ENCODE data around the gene CCNDBP1. TPM values are rescaled to one million over a fixed set of nuclear protein-coding genes. Genes with fewer than 3 reads are reported as not detected.
A peak's percentile ranks its signal among the peaks of the same experiment; 100 is the strongest.

The CCNDBP1 gene
- total and polyA plus RNA-seq, 2 experiments from 2014 or later: 23.9 to 33.5 TPM

DNA sequence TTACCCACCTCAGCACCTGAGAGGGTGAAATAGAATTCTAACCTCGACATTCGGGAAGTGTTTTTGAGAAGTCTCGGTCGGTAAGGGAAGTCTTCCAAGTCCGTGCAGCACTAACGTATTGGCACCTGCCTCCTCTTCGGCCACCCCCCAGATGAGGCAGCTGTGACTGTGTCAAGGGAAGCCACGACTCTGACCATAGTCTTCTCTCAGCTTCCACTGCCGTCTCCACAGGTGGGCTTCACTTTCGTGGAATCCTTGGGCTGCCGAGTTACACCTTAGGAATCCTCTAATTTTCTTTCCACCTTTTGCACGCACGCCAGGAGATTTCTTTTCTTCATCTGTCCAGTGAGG is 775 bp downstream of the CCNDBP1 start:
- 0 out of 2 replicates have a peak, but pooled peaks cover 7% of the 10 kb centered on the region for H3F3A ChIP-seq (replicated peaks; ENCODE audit: low read depth)
- TF ChIP-seq ETS1 (IDR thresholded peaks at IDR 0.05): no peak
- no peak for TF ChIP-seq POLR2AphosphoS5 (IDR thresholded peaks at IDR 0.05; ENCODE audit: low read depth)

DNA sequence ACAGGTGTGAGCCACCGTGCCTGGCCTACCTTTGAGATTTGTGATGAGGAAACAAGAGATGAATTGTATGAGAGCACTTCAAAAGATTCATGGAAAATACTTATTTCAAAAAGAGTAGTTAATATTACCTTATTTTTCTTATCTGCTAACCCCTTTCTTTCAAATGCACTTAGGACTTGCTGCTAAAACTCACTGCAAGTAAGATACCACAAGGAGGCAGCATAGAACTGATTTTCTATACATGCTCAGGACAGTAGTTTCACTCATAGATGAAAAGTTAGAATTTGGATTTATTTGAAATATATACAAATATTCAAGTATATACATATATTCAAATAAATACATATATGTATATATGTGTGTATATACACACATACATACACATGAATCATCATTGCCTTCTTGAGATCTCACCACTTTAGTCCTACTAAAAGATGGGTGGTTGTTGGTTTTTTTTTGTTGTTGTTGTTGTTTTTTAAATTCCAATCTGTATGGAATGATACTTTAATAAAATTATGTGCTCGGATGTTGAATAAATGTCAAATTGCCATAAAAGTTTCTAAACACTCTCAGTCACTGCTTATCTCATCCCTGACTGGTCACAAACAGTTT is 2.4 kb downstream of the CCNDBP1 start:
- H3K27ac ChIP-seq (ENCODE audit: low read depth): no peak overlapping the region
- ATAC-seq: no peak
- no peak for TF ChIP-seq ZNF114 (CRISPR knock-in tag; IDR thresholded peaks at IDR 0.05)
- TF ChIP-seq, protein P1, sequence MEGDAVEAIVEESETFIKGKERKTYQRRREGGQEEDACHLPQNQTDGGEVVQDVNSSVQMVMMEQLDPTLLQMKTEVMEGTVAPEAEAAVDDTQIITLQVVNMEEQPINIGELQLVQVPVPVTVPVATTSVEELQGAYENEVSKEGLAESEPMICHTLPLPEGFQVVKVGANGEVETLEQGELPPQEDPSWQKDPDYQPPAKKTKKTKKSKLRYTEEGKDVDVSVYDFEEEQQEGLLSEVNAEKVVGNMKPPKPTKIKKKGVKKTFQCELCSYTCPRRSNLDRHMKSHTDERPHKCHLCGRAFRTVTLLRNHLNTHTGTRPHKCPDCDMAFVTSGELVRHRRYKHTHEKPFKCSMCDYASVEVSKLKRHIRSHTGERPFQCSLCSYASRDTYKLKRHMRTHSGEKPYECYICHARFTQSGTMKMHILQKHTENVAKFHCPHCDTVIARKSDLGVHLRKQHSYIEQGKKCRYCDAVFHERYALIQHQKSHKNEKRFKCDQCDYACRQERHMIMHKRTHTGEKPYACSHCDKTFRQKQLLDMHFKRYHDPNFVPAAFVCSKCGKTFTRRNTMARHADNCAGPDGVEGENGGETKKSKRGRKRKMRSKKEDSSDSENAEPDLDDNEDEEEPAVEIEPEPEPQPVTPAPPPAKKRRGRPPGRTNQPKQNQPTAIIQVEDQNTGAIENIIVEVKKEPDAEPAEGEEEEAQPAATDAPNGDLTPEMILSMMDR (conservative IDR thresholded peaks at IDR 0.05; ENCODE audit: low read depth in 2 of 2): peak; percentile 64 to 74
- TF ChIP-seq ZNF331 (CRISPR knock-in tag; IDR thresholded peaks at IDR 0.05; ENCODE audit: low read depth): no peak
- H3K27me3 ChIP-seq (ENCODE audit: insufficient read depth): no peaks in the 10 kb centered on the region
- 0 out of 2 replicates have a peak, but pooled peaks cover 3% of the 10 kb centered on the region for H4K20me1 ChIP-seq (replicated peaks; ENCODE audit: insufficient read depth)
- H3K9me2 ChIP-seq (ENCODE audit: insufficient read depth): no peaks in the 10 kb centered on the region
- no peak overlapping the region for H3K4me2 ChIP-seq
- H2AFZ ChIP-seq: no peak overlapping the region
- peaks cover 7% of the 10 kb centered on the region for H3K4me1 ChIP-seq (ENCODE audit: insufficient read depth)
- no peak overlapping the region for H3K27ac Mint-ChIP-seq
- DNase-seq (ENCODE audit: low spot score): peak; percentile 74
- H3F3A ChIP-seq (replicated peaks; ENCODE audit: low read depth): 0 out of 2 replicates have a peak, but pooled peaks cover 7% of the 10 kb centered on the region
- H3K36me3 Mint-ChIP-seq (ENCODE audit: low read depth): peaks cover 10% of the 10 kb centered on the region; the same call in 1 of the 3 replicates
- H3K9me3 Mint-ChIP-seq: no peaks in the 10 kb centered on the region
- no peak overlapping the region for H3K4me3 ChIP-seq
- H3K4me1 Mint-ChIP-seq: peaks cover 9% of the 10 kb centered on the region; the same call in 2 of the 3 replicates
- H3K4me3 Mint-ChIP-seq: no peak overlapping the region
- H3K79me2 ChIP-seq (replicated peaks; ENCODE audit: insufficient read depth): no peaks in the 10 kb centered on the region
- peaks cover 4% of the 10 kb centered on the region for H3K27me3 Mint-ChIP-seq (ENCODE audit: insufficient read depth, low read depth, poor library complexity)
- H3K36me3 ChIP-seq (ENCODE audit: insufficient read depth): 0 out of 2 replicates have a peak, but pooled peaks cover 4% of the 10 kb centered on the region

More for the DNA sequence above, 775 bp downstream of the CCNDBP1 start:
- Histone ChIP-seq H2AFZ (peak overlapping the region; percentile 97), H3K9me2 (ENCODE audit: insufficient read depth) (no peaks in the 10 kb centered on the region), H3K4me1 (ENCODE audit: insufficient read depth) (peaks cover 7% of the 10 kb centered on the region), H4K20me1 (replicated peaks; ENCODE audit: insufficient read depth) (0 out of 2 replicates have a peak, but pooled peaks cover 3% of the 10 kb centered on the region), H3K36me3 (ENCODE audit: insufficient read depth) (0 out of 2 replicates have a peak, but pooled peaks cover 4% of the 10 kb centered on the region), H3K27ac (ENCODE audit: low read depth) (no peak overlapping the region), H3K4me2 (peak overlapping the region; percentile 86), H3K27me3 (ENCODE audit: insufficient read depth) (no peaks in the 10 kb centered on the region), H3K4me3 (peak overlapping the region; percentile 96), H3K79me2 (replicated peaks; ENCODE audit: insufficient read depth) (no peaks in the 10 kb centered on the region)
- DNase-seq (ENCODE audit: low spot score) (no peak), ATAC-seq (peak; percentile 12)
- H3K4me3 Mint-ChIP-seq: peak overlapping the region; percentile 93
- peaks cover 4% of the 10 kb centered on the region for H3K27me3 Mint-ChIP-seq (ENCODE audit: insufficient read depth, low read depth, poor library complexity)
- no peak overlapping the region; the same call in 1 of the 2 replicates for H3K27ac Mint-ChIP-seq
- peaks cover 5% of the 10 kb centered on the region; the same call in 1 of the 3 replicates for H3K36me3 Mint-ChIP-seq (ENCODE audit: low read depth)
- H3K9me3 Mint-ChIP-seq: no peaks in the 10 kb centered on the region
- H3K4me1 Mint-ChIP-seq: peaks cover 9% of the 10 kb centered on the region; the same call in 2 of the 3 replicates

DNA sequence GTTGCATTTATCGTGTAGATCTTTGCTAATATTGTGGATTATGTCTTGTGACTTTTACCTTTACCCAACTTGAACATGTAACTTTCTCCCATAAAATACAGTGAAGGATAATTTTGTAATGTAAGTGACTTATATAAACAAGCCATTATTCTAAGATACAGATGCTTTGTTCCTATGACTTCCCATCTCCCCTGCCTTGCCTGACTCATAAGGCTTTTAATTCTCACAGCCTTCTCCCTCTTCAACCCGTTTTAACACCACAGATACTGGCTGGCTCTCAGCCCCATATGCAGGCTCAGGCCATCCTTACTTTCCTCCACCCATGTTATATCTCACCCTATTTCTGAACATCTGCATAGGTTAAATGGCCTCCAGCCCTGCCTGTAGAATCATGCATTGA is 4.1 kb downstream of the CCNDBP1 start:
- Histone ChIP-seq H3K4me1 (ENCODE audit: insufficient read depth) (peaks cover 7% of the 10 kb centered on the region), H3K27me3 (ENCODE audit: insufficient read depth) (no peaks in the 10 kb centered on the region), H3K36me3 (ENCODE audit: insufficient read depth) (0 out of 2 replicates have a peak, but pooled peaks cover 4% of the 10 kb centered on the region), H2AFZ (no peak overlapping the region), H3K79me2 (replicated peaks; ENCODE audit: insufficient read depth) (no peaks in the 10 kb centered on the region), H3K9me2 (ENCODE audit: insufficient read depth) (no peaks in the 10 kb centered on the region), H3K27ac (ENCODE audit: low read depth) (no peak overlapping the region), H3K4me3 (no peak overlapping the region), H4K20me1 (replicated peaks; ENCODE audit: insufficient read depth) (no peaks in the 10 kb centered on the region), H3F3A (replicated peaks; ENCODE audit: low read depth) (0 out of 2 replicates have a peak, but pooled peaks cover 7% of the 10 kb centered on the region), H3K4me2 (no peak overlapping the region)
- DNase-seq (ENCODE audit: low spot score) (no peak), ATAC-seq (no peak)
- H3K9me3 Mint-ChIP-seq: no peaks in the 10 kb centered on the region
- peaks cover 8% of the 10 kb centered on the region; the same call in 2 of the 3 replicates for H3K4me1 Mint-ChIP-seq
- H3K36me3 Mint-ChIP-seq (ENCODE audit: low read depth): peaks cover 10% of the 10 kb centered on the region; the same call in 1 of the 3 replicates
- H3K27ac Mint-ChIP-seq: no peak overlapping the region
- peaks cover 4% of the 10 kb centered on the region for H3K27me3 Mint-ChIP-seq (ENCODE audit: insufficient read depth, low read depth, poor library complexity)
- H3K4me3 Mint-ChIP-seq: no peak overlapping the region
- no peak for TF ChIP-seq EZH2 (IDR thresholded peaks at IDR 0.05; ENCODE audit: low read depth, unreplicated experiment)
- TF ChIP-seq CREB1 (CRISPR knock-in tag; IDR thresholded peaks at IDR 0.05; ENCODE audit: low read depth): no peak
- TF ChIP-seq POLR2AphosphoS5 (IDR thresholded peaks at IDR 0.05; ENCODE audit: low read depth): no peak
- no peak for TF ChIP-seq ZNF331 (CRISPR knock-in tag; IDR thresholded peaks at IDR 0.05; ENCODE audit: low read depth)
- TF ChIP-seq STAT1 (IDR thresholded peaks at IDR 0.05; ENCODE audit: unreplicated experiment): no peak
- TF ChIP-seq, protein P2, sequence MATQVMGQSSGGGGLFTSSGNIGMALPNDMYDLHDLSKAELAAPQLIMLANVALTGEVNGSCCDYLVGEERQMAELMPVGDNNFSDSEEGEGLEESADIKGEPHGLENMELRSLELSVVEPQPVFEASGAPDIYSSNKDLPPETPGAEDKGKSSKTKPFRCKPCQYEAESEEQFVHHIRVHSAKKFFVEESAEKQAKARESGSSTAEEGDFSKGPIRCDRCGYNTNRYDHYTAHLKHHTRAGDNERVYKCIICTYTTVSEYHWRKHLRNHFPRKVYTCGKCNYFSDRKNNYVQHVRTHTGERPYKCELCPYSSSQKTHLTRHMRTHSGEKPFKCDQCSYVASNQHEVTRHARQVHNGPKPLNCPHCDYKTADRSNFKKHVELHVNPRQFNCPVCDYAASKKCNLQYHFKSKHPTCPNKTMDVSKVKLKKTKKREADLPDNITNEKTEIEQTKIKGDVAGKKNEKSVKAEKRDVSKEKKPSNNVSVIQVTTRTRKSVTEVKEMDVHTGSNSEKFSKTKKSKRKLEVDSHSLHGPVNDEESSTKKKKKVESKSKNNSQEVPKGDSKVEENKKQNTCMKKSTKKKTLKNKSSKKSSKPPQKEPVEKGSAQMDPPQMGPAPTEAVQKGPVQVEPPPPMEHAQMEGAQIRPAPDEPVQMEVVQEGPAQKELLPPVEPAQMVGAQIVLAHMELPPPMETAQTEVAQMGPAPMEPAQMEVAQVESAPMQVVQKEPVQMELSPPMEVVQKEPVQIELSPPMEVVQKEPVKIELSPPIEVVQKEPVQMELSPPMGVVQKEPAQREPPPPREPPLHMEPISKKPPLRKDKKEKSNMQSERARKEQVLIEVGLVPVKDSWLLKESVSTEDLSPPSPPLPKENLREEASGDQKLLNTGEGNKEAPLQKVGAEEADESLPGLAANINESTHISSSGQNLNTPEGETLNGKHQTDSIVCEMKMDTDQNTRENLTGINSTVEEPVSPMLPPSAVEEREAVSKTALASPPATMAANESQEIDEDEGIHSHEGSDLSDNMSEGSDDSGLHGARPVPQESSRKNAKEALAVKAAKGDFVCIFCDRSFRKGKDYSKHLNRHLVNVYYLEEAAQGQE (IDR thresholded peaks at IDR 0.05; ENCODE audit: unreplicated experiment): no peak
- no peak for TF ChIP-seq ETS1 (IDR thresholded peaks at IDR 0.05)
